Head of caudate nucleus (tissue), 42 donors: ENCODE results near the gene WFDC1.
A peak's percentile ranks its signal among the peaks of the same experiment; 100 is the strongest.

Experiments
- DNase-seq, 42 donors: peaks; one replicate each; pipeline versions ENCODE4 v3.0.0 to v3.0.0-alpha.2; 2020 to 2021; ENCODE audit warnings: mixed read lengths in 7 of 42
- intact Hi-C: fragments of 100-400 bp; cut with DNase I; formaldehyde crosslinking; loops from one replicate; pipeline ENCODE4 v1.15.0; 2022

WFDC1 gene

DNA sequence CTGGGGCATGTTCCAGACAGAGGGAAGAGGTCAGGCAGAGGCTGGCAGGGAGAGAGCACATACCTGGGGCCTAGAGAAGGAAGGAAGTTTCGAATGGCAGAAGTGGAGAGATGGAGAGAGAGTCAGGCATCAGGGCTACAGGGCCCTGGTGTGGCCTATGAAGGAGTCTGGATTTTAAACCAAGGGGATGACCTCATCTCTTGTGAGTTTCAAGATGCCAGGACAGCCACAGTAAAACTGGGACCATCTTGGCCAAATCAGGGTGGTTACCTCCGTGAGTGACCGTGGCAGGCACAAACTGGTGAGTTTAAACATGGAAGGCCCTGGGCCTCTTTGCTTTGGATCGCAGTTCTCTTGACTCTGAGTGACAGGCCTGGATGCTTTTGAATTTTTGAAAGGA, 66.1 kb downstream of the WFDC1 start:
- DNase-seq, result no peak
- intact Hi-C loops, result no loop called here

DNA sequence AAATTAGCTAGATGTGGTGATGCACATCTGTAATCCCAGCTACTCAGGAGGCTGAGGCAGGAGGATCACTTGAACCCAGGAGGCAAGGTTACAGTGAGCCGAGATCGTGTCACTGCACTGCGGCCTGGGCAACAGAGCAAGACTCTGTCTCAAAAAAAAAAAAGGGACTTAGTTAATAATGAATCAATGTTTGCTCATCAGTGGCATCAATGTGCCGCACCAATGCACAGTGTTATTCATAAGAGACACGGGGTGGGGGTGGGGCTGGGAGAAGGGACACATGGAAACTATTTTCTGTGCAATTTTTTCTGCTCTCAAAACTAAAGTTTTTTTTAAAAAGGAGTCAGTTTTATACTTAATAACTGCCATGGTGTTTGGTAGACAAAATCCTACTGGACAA, 66.9 kb downstream of the WFDC1 start:
- no peak for DNase-seq
- intact Hi-C loops, result no loop called here

DNA sequence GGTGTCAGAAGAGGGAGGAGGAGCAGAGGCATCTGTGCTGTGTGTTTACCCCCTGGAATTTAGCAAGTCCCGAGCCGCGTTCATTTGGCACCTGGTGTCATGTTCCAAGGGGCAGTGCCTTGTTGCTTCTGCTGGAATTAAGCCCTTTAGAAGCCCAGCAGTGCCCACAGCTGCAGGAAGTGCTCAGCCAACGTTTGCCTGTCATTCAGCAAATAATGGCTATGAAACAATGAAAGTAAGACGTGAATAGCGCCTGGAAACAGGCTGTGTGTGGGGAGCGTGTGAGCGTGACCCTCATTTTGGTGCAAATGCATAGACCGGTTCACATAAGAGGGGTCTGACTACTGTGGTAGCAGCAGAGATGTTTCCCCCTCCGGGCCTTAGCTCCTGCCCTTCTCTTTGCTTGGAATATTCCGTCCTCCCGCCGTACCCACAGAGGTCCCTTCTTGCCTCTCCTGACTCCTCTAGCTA, 67.8 kb downstream of the WFDC1 start:
- intact Hi-C loops, result no loop called here
- DNase-seq, result peak in 27 of 42 donors; percentile 20 to 77 (median 47)

DNA sequence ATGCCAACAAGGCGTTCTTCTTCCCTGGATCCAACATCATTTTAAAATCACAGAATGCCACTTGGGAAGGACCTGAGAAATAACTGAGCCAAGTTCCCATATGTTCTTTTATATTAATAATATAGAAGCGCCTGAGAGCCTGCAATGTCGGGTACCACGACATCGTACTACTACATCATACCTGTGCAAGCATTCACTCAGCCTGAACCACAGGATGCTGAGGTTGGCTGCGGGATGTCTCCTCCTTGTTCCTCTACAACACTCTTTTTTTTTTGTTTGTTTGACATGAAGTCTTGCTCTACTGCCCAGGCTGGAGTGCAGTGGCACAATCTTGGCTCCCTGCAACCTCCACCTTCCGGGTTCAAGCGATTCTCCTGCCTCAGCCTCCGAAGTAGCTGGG, 71.5 kb downstream of the WFDC1 start:
- no peak for DNase-seq
- intact Hi-C loops, result no loop called here

DNA sequence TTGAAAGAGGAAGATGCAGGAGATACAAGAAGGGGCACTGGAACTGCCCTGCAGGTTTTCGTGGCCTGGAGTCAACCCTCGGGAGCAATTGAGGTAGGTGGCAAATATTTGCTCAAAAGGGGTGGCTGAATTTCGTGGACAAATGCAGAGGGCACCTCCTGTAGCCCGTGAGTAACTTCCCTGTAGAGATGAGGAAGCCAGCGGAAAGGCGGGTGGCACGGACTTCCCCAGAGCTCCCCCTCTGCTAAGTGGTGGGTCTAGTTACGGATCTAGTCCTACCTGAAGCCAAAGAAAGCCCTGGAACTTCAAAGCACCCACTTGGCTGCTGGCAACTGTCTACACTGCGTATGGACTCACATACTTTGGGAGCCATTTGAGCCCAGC, 72.6 kb downstream of the WFDC1 start:
- no peak for DNase-seq
- intact Hi-C loops, result no loop called here

DNA sequence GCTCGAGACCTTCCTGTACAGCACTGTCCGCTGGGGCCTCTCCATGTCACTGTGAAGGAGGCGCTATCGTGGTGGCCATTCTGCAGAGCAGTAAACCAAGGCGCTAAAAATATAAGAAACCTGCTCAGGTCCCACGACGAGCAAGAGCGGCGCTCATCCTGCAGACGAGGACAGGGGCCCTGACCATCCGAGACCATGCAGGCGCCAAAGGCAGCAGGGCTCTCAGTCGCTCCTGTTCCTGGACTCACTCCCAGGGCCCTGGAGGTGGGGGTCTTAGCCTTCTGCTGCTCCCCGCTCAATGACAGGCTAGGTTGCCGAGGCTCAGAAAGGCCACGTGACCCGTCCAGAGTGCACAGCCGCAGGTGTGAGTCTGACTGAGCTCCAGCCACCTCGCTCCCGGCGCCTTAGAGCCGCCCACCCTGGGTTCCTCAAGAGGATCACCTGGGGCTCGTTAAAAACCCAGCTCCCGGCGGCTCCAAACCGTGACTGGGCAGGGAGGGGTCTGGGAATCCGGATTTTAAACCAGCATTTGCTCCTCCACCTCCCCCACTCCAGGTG, 73.2 kb downstream of the WFDC1 start:
- intact Hi-C loops, result no loop called here
- DNase-seq, result no peak

DNA sequence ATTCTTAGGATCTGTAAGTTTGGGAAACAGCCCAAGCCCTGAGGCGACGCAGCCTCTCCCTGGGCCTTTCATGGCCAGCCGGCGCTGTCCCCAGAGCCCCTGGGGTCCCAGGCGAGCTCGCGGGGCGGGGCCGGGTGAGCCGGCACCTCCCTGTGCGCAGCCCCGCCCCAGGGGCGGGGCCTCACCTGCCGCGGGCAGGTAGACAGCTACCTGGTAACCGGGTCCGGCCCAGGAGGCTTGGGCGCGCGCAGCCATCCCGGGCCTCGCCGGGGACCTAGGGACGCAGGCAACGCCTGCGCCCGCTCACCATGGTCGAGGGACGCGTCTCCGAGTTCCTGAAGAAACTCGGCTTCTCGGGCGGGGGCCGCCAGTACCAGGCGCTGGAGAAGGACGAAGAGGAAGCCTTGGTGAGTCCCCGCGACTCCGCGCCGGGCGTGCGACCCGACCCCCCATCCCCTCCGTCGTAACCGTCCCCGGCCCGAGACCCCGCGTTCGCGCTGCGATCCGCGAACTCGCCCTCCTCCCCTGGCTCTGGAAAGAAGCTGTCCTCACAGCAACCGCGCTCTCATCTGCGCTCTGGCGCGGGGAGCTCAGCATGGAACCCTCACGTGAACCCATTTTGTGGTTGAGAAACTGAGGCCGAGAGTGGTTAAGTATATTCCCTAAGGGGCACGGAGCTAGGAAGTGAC, 73.8 kb downstream of the WFDC1 start, which contains the start of gene ATP2C2:
Gene ATP2C2, plus strand, starts transcription at position 231 of the 689 bp plus-strand sequence. Its CDS starts 78 bp downstream, at position 309.
- DNase-seq, result no peak
- intact Hi-C loops, result no loop called here

DNA sequence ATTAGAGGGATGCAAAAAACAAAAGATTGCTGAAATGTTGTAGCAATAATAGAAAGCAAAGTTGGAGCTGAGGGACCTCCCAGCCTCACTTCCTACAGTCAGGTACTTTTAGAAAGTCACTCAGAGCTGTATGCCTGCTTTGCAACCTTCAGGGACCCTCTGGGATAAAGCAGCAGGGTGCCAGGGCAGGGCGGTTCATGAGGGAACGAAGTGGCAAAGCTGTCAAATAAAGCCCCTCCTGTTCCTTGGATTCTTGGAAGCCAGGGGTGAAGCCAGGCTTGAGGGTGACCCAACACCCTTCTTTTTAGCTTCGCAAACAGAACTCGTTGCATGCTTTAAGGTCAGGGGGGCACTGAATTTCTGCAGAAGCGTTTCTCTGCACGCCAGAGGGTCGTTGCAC, 74.4 kb downstream of the WFDC1 start:
- intact Hi-C loops, result no loop called here
- DNase-seq, result no peak

DNA sequence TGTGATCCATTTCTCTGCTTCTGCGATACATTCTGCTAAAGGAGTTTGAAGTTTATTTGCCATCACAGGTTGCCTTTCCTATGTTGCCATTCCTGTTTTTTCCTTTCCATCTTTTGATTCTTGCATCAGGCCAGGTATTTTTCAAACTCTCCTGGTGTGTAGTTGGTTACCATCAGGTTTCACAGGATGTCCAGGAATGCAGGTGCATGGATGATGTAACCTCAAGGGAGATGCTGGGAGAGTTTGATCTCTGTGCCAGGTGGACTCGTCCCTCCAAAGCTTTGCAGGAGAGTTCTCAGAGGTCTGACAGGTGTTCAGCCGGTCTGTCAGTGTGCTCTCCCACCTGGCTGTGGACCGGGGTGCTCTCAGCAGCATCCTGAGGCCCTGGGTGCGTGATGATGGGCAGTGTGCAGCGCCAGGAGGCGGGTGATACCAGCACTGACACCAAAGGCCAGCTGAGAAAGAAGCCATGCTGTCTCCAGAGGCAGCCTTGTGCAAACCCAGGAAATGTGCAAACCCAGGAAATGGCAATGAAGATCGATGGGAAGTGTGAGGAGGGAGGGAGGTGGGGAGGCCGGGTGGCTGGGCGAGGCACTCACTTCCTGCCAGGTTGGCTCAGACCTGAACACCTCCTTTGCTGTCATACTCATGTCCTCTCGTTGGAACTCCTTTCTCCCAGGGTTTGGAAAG, 75.4 kb downstream of the WFDC1 start:
- intact Hi-C loops, result no loop called here
- no peak for DNase-seq

DNA sequence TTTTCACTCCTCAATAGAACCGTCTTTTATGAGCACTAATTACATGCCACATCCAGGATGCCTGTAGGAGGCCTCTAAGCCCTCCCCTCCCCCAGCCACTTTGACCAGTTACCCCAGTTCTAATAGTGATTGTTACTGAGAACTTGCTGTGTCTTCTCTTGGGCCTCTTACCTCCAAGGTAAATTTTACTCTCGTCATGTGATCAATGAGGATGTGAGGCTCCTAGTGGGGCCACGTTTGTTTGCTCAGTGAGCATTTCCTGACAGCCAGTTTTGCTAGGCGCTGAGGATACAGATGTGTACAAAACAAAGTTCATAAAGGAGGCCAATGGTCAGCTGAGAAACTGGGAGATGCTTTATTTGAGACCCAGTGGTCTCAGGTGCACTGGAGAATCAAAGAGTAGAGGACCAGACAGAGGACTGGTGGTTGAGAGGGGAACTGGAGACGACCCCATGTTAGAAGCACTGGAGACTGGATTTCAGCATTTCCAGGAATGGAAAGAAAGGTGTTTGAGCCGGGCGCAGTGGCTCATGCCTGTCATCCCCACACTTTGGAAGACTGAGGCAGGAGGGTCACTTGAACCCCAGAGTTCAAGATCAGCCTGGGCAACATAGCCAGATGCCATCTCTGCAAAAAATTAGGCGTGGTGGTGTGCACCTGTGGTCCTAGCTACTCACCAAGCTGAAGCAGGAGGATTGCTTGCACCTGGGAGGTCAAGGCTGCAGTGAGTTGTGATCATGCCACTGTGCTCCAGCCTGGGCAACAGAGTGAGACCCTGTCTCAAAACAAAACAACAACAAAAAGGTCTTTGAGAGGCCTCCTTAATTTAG, 76.3 kb downstream of the WFDC1 start:
- DNase-seq, result no peak
- intact Hi-C loops, result no loop called here

DNA sequence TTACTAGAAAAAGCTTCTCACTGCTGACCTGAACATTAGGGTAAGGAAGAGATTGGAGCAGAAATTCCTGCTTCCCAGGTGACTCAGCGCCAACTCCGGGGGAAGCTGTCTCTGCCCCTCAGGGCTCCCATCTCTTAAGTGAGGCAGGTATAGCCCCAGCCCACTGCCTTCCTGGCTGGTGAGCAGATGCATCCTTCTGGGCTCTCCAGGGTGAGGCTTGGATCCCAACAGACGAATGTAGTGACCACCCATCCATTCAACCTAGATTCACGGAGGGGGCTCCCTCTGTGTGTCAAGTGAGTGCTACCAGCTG, 76.8 kb downstream of the WFDC1 start:
- intact Hi-C loops, result no loop called here

DNA sequence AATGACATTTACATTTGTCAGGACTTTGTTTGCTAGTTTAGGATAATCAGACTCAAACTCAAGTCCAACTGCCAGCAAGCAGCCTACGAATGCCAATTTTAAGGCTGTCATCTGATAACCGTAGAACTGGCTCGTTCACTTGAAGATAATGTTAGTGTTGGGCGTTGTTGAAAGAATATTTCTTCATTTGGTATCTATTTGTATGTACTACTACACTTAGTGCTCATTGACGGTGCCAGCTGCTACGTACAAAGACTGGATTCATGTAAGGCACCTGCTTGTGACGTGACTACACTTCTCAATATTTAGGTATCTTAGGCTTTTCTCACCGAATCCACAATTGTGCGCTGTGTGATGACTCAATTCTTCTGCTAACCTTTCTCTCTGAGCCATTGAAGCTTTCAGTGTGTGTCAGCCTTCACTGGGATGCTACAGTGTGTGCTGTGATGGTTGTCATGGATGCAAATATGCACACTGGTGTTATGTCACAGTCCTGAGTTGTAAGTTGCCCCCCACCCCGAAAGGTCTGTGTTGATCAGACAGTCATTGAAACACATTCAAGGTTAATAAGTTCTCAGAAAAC, 79.3 kb downstream of the WFDC1 start:
- intact Hi-C loops, result no loop called here
- peak in 4 of 42 donors; percentile 23 to 41 (median 36) for DNase-seq

More for the DNA sequence above, 76.8 kb downstream of the WFDC1 start:
- DNase-seq, result no peak

DNA sequence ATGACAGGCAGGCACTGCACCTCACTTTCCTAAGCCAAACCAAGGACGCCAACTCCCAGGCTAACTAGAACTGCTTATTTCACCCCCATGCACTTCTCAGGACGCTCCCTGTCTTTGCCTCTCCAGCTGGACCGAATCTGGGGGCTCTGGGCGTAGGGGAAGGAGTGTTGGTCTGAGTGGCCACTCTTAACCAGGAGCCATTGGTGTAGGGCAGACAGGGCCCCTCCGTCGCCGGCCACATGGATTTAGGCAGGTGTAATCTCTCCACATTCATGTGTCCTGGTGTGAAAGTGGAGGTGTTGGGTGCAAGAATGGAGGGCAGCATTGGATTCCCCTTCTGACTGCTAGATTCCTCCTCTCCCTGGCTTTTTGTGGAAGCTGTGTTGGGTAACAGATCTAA, 83.4 kb downstream of the WFDC1 start:
- no peak for DNase-seq
- intact Hi-C loops, result no loop called here

DNA sequence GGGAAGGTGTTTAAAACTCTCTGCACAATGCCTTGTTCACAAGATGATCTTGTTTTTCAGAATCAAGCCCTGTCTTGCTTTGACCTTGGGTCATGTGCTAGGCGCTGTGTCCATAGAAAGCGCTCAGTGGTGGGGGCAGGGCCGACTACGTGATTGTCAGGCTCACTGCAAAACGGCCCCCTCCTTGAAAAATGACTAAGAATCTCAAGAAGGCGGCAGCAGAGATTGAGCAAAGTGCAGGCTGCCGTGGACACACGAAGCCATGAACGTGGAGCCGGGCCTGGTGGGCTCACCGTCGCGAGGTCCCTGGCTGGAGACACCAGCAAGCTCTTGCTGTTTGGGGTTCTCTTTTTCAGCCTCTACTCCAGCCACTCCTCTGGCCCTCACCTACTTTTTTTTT, 83.9 kb downstream of the WFDC1 start:
- no peak for DNase-seq
- intact Hi-C loops, result no loop called here

DNA sequence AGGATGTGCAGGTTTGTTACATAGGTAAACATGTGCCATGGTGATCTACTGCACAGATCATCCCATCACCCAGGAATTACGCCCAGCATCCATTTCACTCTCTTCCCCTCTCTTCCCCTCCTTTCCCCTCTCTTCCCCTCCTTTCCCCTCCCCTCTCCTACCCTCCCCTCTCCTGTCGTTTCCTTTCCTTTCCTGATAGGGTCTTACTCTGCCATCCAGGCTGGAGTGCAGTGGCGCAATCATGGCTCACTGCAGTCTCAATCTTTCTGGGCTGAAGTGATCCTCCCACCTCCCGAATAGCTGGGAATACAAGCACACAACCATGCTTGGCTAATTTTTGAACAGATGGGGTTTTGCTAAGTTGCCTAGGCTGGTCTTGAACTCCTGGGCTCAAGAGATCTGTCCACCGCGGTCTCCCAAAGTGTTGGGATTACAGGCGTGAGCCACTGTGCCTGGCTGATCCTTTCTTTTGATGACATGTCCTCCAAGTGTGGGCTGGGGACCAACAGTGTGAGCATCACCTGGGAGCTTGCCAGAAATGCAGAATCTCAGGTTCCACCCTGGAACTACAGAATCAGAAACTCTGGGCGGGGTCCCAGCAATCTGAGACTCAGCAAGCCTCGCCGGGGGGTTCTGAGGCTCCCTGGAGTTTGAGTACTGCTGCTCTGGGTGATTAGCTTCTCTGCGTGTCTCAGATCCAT, 84.5 kb downstream of the WFDC1 start:
- intact Hi-C loops, result no loop called here

More for the DNA sequence above, 84.5 kb downstream of the WFDC1 start:
- DNase-seq, result no peak
